ENCODE data around the gene MBLAC2.

MBLAC2 gene

GRCh38 chr5:90503596-90503995 is 29.0 kb upstream of the MBLAC2 start:
- no peak for DNase-seq (ENCODE audit: low spot score)
- H3K4me3 ChIP-seq, result no peak overlapping the region
- H3K27ac ChIP-seq, result no peak overlapping the region
- TF ChIP-seq, protein P1, sequence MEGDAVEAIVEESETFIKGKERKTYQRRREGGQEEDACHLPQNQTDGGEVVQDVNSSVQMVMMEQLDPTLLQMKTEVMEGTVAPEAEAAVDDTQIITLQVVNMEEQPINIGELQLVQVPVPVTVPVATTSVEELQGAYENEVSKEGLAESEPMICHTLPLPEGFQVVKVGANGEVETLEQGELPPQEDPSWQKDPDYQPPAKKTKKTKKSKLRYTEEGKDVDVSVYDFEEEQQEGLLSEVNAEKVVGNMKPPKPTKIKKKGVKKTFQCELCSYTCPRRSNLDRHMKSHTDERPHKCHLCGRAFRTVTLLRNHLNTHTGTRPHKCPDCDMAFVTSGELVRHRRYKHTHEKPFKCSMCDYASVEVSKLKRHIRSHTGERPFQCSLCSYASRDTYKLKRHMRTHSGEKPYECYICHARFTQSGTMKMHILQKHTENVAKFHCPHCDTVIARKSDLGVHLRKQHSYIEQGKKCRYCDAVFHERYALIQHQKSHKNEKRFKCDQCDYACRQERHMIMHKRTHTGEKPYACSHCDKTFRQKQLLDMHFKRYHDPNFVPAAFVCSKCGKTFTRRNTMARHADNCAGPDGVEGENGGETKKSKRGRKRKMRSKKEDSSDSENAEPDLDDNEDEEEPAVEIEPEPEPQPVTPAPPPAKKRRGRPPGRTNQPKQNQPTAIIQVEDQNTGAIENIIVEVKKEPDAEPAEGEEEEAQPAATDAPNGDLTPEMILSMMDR (IDR thresholded peaks at IDR 0.05), result no peak

DNA sequence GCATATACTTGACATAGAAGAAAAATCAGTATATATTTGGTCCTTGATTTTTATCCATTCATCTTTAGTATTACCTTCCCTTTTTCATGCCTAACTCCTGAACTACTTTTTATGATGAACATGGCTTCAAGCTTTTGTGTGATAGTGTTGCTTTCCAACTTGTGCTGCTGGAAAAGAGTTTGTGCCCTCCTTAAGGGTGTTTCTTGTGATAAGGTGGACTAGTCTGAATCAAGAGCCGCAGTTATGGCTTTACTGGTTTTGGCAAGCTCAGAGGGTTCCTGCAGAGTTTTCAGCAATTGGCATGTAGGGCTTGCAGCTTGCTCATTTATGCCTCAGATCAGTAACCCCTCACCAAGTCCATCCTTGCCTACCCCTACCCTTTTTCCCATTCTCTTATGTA is 20.6 kb upstream of the MBLAC2 start:
- Histone ChIP-seq H3K27ac (no peak overlapping the region), H3K4me3 (no peak overlapping the region)
- DNase-seq (ENCODE audit: low spot score), result no peak
- TF ChIP-seq, protein P1 (IDR thresholded peaks at IDR 0.05), result no peak

GRCh38 chr5:90494043-90494442 is 19.5 kb upstream of the MBLAC2 start:
- Histone ChIP-seq H3K4me3 (no peak overlapping the region), H3K27ac (no peak overlapping the region)
- TF ChIP-seq, protein P1 (IDR thresholded peaks at IDR 0.05), result no peak

GRCh38 chr5:90488791-90489190 is 14.2 kb upstream of the MBLAC2 start:
- TF ChIP-seq, protein P1 (IDR thresholded peaks at IDR 0.05), result no peak
- DNase-seq (ENCODE audit: low spot score), result no peak
- Histone ChIP-seq H3K27ac (no peak overlapping the region), H3K4me3 (no peak overlapping the region)

More at GRCh38 chr5:90494043-90494442, 19.5 kb upstream of the MBLAC2 start:
- DNase-seq (ENCODE audit: low spot score), result no peak

- TF ChIP-seq, protein P1 (IDR thresholded peaks at IDR 0.05), result no peak
- no peak for DNase-seq (ENCODE audit: low spot score)
- Histone ChIP-seq H3K27ac (no peak overlapping the region), H3K4me3 (no peak overlapping the region)
Measured at GRCh38 chr5:90484540-90484939, 10.0 kb upstream of the MBLAC2 start.

DNA sequence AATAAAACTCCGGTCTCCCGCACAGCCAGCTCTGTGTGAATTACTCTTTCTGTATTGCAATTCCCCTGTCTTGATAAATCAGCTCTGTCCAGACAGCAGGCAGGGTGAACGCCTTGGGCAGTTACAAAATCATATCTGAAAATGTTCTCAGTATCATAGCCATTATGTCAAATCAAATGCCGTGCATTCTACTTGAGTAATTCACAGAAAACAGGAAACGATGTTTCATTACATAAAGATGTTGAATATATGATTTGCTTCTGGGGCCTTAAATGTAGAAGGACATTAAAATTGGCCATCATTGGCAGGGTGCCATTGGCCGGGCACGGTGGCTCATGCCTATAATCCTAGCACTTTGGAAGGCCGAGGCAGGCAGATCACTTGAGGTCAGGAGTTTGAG is 8.6 kb upstream of the MBLAC2 start:
- TF ChIP-seq, protein P1 (IDR thresholded peaks at IDR 0.05), result no peak
- Histone ChIP-seq H3K27ac (no peak overlapping the region), H3K4me3 (no peak overlapping the region)
- DNase-seq (ENCODE audit: low spot score), result no peak

DNA sequence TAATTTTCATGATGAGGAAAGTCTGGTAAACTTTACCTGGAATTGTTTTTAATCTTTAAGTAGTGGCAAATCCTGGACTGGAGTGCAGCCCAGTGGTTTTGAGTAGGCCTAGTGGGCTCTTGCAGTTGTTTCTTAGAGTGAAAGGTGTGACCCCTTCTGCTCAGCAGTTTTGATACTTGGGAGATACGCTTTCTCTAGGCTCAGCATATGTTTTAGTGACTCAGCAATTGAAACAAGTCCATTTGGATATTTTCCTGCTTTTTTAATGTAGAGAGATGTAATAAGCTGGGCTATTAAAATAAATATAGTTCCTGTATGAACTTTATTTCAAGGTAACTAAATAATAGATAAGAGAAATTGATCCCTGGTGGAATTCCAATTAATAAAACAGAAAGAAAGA is 6.1 kb upstream of the MBLAC2 start:
- TF ChIP-seq, protein P1 (IDR thresholded peaks at IDR 0.05), result no peak
- DNase-seq (ENCODE audit: low spot score), result no peak
- Histone ChIP-seq H3K27ac (no peak overlapping the region), H3K4me3 (no peak overlapping the region)

Measured in coronary artery (tissue), 2 donors.